Nephron progenitor cell (in vitro differentiated cells): Measurements from ENCODE around the gene TFCP2L1.

Experiments
- DNase-seq: peaks from one replicate; pipeline ENCODE4 v3.0.0; 2021
- H3K27ac Mint-ChIP-seq: 2 replicates; pipeline ENCODE4 v1.8.0; 2021; ENCODE audit warnings: mild to moderate bottlenecking, moderate library complexity, mixed read lengths
- H3K27me3 Mint-ChIP-seq: 2 replicates; pipeline ENCODE4 v1.8.0; 2021; ENCODE audit warnings: mild to moderate bottlenecking, low read depth, mixed read lengths; ENCODE audit not compliant: poor library complexity
- H3K36me3 Mint-ChIP-seq: 2 replicates; pipeline ENCODE4 v1.8.0; 2021; ENCODE audit warnings: low read depth, mixed read lengths
- H3K4me1 Mint-ChIP-seq: 2 replicates; pipeline ENCODE4 v1.8.0; 2021; ENCODE audit warnings: mixed read lengths
- H3K4me3 Mint-ChIP-seq: 2 replicates; pipeline ENCODE4 v1.8.0; 2021; ENCODE audit warnings: mild to moderate bottlenecking, moderate library complexity, mixed read lengths
- H3K9me3 Mint-ChIP-seq: 2 replicates; pipeline ENCODE4 v1.8.0; 2021; ENCODE audit warnings: mild to moderate bottlenecking, moderate library complexity, mixed read lengths
- CTCF ChIP-seq: fragments of 200-600 bp; sonication (generic); IDR thresholded peaks from 2 replicates; pipeline ENCODE4 v1.5.0; 2021; ENCODE audit warnings: antibody characterized with exemption

The TFCP2L1 gene

GRCh38 chr2:121189661-121190381, 95.2 kb downstream of the TFCP2L1 start:
- H3K9me3 Mint-ChIP-seq, result no peaks in the 10 kb centered on the region
- DNase-seq, result no peak
- peaks cover 43% of the 10 kb centered on the region for H3K27me3 Mint-ChIP-seq
- no peak overlapping the region for H3K27ac Mint-ChIP-seq
- TF ChIP-seq CTCF, result no peak
- no peak overlapping the region for H3K4me3 Mint-ChIP-seq
- no peaks in the 10 kb centered on the region for H3K36me3 Mint-ChIP-seq
- H3K4me1 Mint-ChIP-seq, result peaks cover 40% of the 10 kb centered on the region

GRCh38 chr2:121189011-121189410, 96.0 kb downstream of the TFCP2L1 start:
- H3K36me3 Mint-ChIP-seq, result no peaks in the 10 kb centered on the region
- peaks cover 35% of the 10 kb centered on the region for H3K4me1 Mint-ChIP-seq
- H3K4me3 Mint-ChIP-seq, result no peak overlapping the region
- no peaks in the 10 kb centered on the region for H3K9me3 Mint-ChIP-seq
- H3K27me3 Mint-ChIP-seq, result peaks cover 37% of the 10 kb centered on the region
- no peak for DNase-seq
- TF ChIP-seq CTCF, result no peak
- no peak overlapping the region for H3K27ac Mint-ChIP-seq

- peaks cover 42% of the 10 kb centered on the region for H3K27me3 Mint-ChIP-seq
- H3K4me3 Mint-ChIP-seq, result no peak overlapping the region
- no peak for TF ChIP-seq CTCF
- no peak overlapping the region for H3K27ac Mint-ChIP-seq
- no peaks in the 10 kb centered on the region for H3K9me3 Mint-ChIP-seq
- H3K4me1 Mint-ChIP-seq, result peaks cover 28% of the 10 kb centered on the region
- H3K36me3 Mint-ChIP-seq, result no peaks in the 10 kb centered on the region
- DNase-seq, result peak; percentile 31
Measured at GRCh38 chr2:121187982-121188411, 97.0 kb downstream of the TFCP2L1 start.

GRCh38 chr2:121187351-121187981, 97.5 kb downstream of the TFCP2L1 start:
- Mint-ChIP-seq H3K4me3 (no peak overlapping the region), H3K9me3 (no peaks in the 10 kb centered on the region)

GRCh38 chr2:121186261-121186660, 98.7 kb downstream of the TFCP2L1 start:
- H3K27me3 Mint-ChIP-seq, result peaks cover 49% of the 10 kb centered on the region
- no peak for TF ChIP-seq CTCF
- H3K36me3 Mint-ChIP-seq, result no peaks in the 10 kb centered on the region
- no peak overlapping the region for H3K4me3 Mint-ChIP-seq
- H3K27ac Mint-ChIP-seq, result no peak overlapping the region
- H3K9me3 Mint-ChIP-seq, result no peaks in the 10 kb centered on the region
- peaks cover 19% of the 10 kb centered on the region for H3K4me1 Mint-ChIP-seq
- DNase-seq, result no peak

More at GRCh38 chr2:121187351-121187981, 97.5 kb downstream of the TFCP2L1 start:
- H3K27me3 Mint-ChIP-seq, result peaks cover 43% of the 10 kb centered on the region
- no peak overlapping the region for H3K27ac Mint-ChIP-seq
- H3K36me3 Mint-ChIP-seq, result no peaks in the 10 kb centered on the region
- no peak for DNase-seq
- TF ChIP-seq CTCF, result no peak
- peaks cover 22% of the 10 kb centered on the region for H3K4me1 Mint-ChIP-seq
